Stimulated activated CD8-positive, alpha-beta memory T cell treated with anti-CD3 and anti-CD28 coated beads, Interleukin-15, amount 100 ng/mL, for 24 hours (primary cell): Measurements from ENCODE around the gene VAV3.

ENCODE experiments used
- DNase-seq: peaks from one replicate; pipeline ENCODE4 v3.0.0-alpha.2; 2020; ENCODE audit warnings: low read depth

Gene VAV3

GRCh38 chr1:107575226-107575625, 389.8 kb downstream of the VAV3 start:
- no peak for DNase-seq

GRCh38 chr1:107574044-107574443, 390.9 kb downstream of the VAV3 start:
- DNase-seq = no peak

DNA sequence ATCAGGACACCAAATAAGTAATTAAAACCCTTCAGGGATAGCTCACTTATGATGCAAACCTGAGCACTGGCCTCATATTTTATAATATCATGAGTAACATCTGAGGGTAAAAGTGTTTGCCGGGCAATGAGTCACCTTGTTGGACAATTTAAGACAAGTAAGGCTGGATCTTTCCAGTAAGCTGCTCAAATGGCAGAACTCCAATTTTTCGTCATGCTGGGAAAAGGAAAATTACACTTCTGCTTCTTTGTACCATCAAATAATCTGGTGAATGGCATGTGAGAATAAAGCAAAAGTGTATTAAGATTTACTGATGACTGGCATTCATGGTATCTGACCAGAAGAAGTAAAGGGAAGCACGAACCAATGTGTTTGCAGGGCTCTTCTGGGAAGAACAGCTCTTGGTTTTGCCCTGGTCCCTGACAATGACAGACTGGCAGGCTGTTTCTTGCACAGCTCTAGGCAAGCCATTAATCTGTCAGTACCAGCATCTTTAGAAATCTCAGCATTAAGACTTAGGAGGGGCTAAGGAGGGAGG, 392.2 kb downstream of the VAV3 start:
- DNase-seq = no peak

- DNase-seq = no peak
Observed at GRCh38 chr1:107570768-107571167, 394.2 kb downstream of the VAV3 start.

DNA sequence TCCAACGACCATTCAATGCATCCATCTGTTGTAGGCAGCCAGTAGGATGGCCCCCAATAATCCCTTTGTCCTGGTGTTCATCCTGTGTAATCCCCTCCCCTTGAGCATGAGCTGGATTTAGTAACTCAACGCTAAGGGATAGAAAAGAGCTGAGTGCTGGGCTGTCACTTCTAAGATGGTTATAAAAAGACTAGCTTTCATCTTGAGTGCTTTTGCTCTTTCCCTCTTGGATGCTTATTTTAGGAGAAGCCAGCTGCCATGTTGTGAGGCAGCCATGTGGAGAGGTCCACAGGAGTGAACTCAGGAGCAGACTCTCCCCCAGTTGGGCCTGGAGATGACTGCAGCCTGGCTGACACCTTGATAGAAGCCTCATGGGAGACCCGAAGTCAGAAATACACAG, 401.5 kb downstream of the VAV3 start:
- DNase-seq = no peak

DNA sequence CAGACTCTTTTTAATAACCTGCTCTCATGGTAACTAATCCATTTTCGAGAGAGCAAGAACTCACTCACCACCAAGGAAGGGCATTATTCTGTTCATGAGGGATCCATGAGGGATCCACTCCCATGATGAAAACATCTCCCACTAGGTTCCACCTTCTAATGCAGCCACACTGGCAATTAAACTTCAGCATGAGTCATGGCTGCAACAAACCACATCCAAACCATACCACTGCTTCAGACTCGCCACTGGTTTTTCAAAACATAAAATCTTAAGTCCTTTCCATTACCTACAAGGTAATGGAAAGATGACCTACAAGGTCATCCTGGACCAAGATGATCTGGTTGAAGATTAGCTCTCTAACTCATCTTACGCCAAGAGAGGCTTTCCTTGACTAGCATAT, 405.1 kb downstream of the VAV3 start:
- DNase-seq = no peak

- no peak for DNase-seq
Observed at GRCh38 chr1:107557095-107557494, 407.9 kb downstream of the VAV3 start.

- no peak for DNase-seq
Observed at GRCh38 chr1:107555578-107555977, 409.4 kb downstream of the VAV3 start.

GRCh38 chr1:107552781-107553180, 412.2 kb downstream of the VAV3 start:
- no peak for DNase-seq

DNA sequence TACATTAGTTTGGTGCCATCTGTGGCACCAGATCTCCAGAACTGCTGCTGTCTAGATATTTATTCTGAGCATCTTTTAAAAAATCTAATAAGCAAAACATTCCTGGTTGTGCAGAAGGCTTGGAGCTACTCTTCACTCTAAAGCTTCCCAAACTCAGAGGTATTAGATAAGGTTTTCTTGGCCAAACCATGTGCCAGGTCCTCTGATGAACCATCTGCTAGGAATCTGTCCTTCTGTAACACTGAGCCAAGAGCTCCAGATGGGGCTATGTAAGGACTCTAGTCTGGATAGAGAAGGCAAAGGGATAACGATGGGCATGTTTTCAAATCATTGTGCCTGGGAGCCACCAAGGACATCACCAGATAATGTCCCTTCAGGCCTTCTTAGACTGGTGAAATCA, 413.5 kb downstream of the VAV3 start:
- DNase-seq = no peak

GRCh38 chr1:107550358-107550757, 414.6 kb downstream of the VAV3 start:
- no peak for DNase-seq

DNA sequence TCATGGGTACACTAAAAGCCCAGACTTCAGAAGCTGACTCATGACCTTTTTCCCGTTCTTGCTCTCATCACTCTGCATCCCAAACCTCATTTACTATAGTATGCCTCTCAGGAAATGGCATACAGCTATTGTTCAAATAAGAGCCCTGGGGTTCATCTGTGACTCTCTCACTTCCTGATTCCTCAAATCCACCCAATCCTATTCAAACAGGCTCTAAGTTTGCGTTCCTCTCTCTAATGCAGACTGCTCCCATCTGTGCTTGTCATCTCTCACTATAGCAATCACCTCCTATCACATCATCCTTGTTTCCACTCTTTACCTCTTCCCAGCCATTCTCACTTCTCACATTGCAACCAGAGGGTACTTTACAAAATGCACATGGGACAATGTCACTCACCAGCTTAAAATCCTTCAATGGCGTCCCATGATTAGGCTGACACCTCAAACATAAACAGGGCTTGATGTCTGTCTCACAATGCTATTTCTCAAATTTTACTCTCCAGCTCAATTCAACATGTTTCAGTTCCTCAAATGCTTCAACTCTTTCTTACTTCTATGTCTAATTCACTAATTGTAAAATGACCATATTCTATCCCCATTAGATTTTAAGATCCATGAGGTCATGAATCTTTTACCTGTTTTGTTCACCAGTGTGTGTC, 415.7 kb downstream of the VAV3 start:
- no peak for DNase-seq

DNA sequence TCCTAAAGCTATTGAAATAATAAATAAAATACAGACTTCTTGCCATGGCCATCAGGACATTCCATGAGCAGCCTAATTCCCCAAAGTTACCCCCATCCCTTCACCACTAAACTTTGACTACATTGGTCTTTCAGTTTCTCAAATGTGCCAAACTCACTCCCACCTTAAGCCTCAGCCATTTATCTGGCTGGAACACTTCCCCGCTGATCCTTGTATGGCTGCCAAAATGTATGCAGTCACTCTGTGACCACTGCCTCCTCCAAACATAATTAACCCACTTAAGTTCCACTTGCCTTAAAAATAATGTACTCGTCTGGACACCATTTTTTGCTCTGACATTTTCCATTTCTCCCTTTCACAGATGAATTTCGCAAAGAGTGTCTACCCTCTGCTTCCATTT, 416.7 kb downstream of the VAV3 start:
- no peak for DNase-seq

GRCh38 chr1:107547363-107548155, 417.4 kb downstream of the VAV3 start:
- DNase-seq = no peak

DNA sequence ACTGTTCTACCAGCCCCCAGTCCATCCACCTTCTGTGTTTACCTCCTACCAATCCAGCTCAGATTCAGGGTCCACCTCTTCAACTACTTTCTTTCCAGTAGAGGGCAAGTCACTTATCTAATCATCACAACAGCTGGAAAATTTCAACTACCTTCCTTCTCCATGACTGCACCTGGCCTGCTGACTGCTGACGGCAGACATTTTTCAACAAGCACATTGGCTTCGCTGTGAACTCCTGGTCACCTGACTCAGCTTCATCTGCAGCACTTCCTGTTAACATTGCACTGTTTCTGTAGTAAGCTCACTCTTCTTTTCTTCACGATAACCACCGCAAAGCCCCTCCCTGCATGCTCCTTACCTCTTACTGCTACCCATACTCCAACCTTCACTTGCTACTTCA, 418.4 kb downstream of the VAV3 start:
- no peak for DNase-seq

- no peak for DNase-seq
Observed at GRCh38 chr1:107545879-107546278, 419.1 kb downstream of the VAV3 start.

- DNase-seq = no peak
Observed at GRCh38 chr1:107545056-107545577, 419.9 kb downstream of the VAV3 start.

DNA sequence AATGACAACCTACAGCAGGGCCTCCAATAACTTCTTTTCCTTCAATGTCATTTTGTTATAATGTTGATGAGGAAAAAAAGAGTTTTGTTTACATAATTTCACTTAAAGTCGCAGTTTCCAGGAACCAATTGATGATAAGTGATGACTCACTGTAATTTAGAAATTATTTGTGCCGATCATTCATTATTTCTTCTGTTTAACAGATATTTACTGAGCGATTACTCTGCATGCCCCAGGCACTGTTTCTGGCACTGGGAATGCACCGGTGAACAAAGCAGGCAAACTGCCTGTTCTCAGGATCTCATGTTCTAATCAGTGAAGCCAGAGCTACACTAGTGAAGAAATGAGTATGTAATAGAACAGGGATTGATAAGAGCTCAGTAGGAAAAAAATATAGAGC, 420.7 kb downstream of the VAV3 start:
- no peak for DNase-seq

DNA sequence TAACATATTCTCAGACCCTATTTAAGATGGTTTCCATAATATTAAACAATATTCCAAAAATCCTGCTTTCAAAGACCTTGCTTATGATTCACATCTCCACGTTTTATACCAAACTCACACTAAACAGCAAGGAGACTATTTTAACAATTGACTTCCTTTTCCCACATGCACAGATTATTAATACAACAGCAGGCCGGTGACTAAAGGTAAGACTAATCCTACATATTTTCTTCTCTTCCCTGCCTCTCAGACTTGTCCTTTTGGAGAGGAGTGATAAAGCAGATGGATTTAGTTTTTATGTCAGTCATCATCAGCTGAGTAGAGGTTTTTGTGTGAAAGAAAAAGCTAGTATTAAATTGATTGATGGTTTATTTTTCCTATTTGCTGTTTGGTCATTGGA, 423.6 kb downstream of the VAV3 start:
- no peak for DNase-seq

DNA sequence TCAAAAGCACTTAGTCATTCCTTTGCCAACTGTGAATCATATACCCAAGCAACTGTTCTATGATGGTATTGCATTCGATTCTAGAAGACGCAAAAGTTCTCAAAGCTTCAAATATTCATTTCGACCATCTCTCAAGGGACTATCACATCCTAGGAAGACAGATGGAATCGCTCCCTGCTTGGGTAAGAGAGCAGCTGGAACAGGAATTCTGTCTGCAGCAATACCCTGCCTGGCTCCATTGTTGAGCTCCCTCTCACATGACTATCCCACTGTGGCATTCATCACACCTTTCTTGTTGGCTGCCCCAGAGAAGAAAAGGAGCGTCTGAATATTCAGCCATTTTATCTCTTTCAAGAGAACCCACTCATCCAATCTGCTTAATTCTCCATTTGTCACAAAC, 426.5 kb downstream of the VAV3 start:
- DNase-seq = no peak

DNA sequence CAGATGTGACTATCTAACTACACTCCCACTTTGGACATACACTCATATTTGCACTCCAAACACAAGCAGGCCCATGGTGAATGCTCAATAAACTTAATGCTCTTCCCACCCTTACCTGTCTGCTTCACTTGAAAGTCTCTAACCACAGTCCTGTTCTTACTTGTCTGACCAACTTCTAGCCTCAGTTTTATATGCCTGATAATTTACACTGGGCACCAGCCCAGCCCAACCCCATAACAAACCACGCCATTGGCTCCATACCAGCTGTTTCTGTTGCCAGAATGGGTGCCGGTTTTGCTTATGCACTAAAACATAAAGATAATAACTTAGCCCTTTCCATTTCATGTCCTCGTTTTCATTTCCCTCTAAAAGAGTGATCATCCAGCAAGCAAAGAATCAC, 428.7 kb downstream of the VAV3 start:
- DNase-seq = no peak

DNA sequence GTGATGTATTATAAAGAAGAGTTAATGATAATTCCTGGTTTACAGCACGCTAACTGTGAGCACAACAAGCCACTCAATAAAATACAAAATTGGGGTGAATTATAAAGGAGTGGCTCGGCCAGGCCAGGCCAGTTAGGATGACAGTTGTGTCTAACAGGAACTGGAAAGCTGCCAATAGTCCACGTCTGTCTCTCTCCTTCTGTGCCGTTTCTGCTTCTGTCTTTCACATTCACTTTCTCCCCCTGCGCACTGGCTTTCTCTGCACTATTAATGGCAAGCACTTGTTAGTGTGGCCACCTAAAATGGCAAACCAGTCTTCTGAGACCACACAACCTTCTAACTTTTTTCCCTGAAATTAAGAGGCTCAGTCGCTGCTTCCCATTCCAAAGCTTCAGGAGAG, 429.9 kb downstream of the VAV3 start:
- no peak for DNase-seq

- no peak for DNase-seq
Observed at GRCh38 chr1:107534632-107535031, 430.3 kb downstream of the VAV3 start.
